HG02763 (cell line): Measurements from ENCODE around the gene POC1B.
"Not testable (repeated sequence)": the region's sequence is repeated elsewhere in the genome, so short reads cannot be mapped to it uniquely, and the experiment has no call there.

Experiments
- ATAC-seq: cut with Tn5 transposase; IDR thresholded peaks from one replicate; pipeline ENCODE4 v1.9.1; 2021; ENCODE audit warnings: mild to moderate bottlenecking, moderate library complexity; ENCODE audit not compliant: unreplicated experiment

Gene POC1B

DNA sequence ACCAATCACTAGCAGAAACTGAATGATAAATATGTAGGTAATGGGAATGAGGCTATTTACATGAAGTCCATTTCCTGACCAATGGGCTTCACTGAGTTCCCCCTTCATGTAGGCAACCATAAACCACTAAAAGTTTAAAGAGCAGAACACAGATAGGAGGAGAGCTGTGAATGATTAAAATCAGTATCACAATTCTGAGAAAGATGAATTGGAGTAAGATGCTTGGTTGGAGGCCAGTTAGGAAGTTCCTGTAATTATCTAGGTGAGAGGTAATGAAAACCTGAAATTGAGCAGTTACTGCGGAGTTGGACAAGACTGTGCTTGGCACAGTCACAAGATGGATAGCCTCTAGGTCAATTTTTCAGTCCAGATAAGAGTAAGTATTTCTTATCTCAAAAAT, 57.8 kb downstream of the POC1B start:
- no peak for ATAC-seq

DNA sequence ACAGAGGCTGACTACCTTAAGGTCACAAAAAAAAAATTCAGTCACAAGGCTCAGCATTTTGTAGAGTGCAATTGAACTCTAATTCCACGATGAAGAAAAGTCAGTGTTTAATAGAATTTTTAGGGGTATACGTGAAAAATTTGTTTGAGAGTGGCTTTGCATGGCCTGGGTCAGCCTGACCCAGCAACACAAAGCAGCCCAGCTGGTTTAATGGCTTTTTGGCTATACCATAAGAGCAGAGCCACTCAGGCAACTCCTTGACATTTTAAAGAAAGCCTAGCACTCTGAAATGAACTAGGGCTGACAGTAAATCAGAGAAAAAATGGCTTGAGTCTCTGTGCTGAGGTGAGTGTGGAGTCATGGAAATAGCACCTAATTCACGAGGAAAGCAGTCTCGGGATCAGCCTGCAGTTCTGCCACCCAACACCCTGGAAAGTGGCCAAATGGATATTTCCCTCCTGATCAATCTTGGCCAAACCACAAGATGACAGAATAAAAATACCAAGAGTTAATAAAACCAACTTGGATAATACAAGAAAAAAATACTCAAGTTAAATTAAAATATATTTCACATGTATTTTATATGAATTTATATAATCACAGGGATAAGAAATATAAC, 60.8 kb downstream of the POC1B start:
- no peak for ATAC-seq

DNA sequence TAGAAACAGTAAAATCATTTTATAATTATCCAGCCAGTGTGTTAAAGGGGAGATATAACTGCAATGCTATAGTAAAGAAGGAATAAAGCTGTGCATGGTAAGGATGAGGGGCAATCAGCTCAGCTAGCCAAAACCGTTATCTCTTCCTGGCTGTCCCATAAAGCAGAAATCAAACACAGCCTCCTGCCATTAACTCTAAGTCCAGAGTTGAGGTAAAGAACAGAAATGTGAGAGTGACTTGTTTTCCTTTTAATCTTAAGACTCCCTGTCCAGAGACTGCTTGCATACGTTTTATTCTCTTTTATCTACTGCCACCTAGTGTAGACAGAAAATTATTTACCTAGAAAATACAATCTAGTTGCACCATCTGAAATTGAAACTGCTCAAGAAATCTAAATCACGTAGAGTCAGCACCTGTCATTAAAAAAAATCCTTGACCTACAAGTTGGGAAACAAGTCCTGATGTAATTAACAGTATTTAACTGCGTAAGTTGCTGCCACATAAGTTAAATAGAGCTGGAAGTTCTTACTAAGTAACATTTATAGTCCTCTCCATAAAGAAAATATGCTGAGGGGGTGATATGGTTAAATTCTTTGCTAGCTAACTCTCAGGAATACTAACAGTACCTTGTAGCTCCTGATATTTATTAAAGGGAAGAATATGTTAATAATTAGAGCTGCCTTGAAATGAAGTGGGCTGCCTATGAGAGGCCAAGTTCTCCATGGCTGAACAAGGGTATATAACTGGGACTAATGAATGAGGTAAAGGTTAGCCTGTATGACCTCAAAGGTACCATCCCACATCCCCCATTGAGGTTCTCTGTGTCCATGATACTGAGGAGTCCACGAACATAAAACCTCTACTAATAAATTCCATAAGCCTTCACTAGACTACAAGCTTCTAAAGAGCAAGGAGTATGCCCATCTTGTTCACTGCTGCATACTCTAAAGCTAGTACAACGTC, 63.9 kb downstream of the POC1B start:
- ATAC-seq, result peak; percentile 81

DNA sequence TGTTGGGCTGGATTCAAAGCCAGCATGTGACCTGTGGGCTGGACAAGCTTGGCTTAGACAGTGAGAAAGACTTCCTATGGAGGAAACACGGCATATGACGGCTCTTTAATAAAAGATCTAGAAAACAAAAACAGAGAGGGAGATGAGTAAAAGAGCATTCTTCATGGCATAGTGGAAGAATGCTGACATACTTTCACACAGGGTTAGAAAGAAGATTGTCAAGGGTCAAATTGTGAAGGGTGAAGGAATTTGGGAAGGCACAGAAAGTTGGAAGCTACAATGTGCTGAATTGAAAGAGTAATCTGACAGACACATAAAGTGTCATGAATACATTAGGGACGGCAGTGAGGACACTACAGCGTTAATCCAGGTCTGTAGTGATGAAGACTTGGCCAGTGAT, 64.7 kb downstream of the POC1B start:
- no peak for ATAC-seq

DNA sequence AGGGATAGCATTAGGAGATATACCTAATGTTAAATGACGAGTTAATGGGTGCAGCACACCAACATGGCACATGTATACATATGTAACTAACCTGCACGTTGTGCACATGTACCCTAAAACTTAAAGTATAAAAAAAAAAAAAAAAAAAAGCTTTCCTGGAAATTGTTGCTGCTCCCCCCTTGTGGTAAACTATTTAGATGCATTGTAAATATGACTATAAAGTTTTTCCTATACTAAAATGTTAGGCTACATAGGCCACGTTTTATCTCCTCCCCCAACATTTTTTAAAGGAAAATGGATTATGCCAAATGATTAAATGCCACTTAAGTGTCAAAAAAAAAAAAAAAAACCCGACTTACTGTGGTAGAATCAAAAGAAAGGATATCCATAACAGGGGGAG, 66.6 kb downstream of the POC1B start:
- not testable (repeated sequence) for ATAC-seq

DNA sequence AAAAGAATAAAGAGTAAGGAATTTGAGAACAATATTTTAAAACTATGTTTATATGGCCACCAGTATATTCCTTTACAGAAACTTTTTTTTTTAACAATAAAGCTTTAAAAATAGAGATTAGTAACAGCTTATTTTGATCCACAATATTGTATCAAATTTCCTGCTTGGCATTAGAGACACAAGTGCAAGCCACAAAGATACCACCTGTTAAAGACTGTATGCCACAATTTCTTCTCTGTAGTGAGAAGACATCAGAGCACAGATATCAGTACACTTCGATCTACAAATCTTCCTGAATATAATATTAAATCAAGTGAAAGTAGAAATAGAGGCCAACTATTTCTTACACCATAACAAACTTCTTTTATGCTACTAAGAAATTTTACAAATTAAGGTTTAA, 69.3 kb downstream of the POC1B start:
- ATAC-seq, result no peak

DNA sequence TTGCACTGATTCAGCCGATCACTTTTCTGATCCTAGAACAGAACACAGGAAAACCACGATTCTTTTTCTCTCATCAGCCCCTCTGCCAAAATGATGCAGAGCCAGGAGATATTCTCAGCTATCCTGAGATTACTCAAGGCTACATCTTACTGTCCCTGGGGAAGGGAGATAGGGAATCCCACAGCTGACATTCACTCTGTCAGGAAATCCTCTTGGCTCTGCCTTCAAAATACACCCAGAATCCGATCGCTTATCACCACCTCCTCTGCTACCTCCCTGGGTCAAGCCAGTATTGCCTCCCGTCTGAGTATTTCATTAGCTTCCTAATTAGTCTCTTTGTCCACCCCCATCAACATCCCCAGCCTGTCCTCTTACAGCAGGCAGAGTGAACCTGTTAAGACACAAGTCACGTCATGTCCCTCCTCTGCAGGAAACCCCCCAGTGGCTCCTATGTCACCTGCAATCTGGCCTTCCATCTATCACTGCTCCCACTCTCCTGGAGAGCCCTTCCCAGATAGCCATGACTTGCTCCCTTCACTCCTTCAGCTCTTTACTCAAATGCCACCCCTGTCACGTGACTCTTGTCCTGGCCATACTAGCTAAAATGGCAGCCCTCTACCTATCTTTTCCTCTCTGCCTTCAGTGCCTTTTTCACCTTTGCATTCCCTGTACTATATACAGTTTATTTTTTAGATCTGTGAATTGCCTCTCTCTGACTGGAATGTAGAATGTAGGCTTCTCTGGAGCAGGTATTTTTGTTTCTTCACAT, 71.6 kb downstream of the POC1B start:
- no peak for ATAC-seq

DNA sequence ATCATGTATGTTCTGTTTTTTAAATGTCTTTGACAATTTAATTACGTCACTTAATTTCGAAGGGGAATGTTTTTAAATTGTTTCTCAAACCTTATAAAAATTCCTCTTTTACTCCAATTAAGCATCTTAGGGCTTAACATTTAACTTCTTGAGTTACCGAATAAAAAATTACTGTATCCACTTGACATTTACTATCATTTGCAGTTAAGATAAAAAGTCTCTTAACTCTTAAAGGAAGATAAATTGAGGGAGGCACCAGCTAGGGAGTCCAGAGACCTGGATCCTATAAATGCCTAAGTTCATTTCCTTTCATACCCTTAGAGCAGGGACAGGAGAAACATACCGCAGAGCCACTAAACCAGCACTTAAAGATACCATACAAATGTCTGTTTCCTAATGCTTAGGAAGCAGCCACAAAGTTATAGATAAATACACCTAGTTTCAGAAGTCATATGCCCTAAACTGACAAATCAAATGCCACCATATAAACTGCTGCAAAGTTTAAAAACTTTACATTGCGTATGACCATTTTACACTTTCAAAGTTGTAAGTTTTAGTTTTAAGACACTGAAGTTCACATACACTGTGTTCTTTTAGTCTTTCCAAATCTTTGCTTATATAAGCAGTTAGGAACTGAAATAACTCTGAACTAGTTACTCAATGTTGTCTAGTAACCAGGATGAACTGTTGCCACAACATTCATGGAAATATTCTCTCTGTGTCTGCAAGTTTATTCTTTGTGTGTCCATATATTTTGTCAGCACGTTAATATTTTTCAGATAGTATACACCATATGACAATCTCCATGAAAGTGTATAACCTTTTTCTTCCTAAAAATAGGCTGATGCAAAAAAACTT, 72.5 kb downstream of the POC1B start:
- no peak for ATAC-seq

DNA sequence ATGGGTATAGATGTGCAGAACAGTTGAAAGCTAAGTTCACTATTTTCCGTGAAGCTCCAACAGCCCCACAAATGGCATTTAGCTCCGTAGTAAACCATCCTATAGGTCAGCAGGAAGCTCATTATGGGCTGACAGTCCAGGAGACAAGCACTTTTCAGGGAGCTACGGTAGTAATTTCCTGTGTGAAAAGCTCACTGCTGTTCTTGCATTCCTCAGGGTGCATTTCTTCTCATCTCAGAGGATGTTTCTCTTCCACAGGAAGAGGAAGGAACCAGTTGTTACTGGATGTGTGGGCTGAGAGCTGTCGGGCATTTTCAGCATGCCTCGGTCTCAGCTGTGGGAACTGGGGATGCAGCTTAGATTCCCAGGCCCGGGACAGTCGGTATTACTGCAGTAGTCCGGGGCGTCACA, 74.0 kb downstream of the POC1B start:
- no peak for ATAC-seq

DNA sequence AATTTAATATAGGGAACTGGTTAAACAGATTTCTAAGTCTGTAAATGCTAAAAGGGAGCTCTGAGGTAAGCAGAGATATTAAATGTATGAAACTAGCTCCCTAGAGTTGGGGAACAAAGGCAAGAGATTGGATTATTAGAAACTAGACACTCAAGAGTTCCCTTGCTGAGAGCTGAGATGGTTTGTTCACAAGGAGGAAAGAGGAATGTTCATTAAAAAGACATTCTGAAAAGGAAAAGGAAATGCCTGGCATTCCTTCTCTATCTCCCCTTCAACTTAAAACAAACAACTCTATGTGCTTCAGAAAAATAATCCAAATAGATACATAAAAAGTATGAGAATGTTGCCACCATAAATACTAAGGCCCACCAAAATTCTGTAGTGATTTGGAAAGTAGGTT, 74.9 kb downstream of the POC1B start:
- ATAC-seq, result no peak

DNA sequence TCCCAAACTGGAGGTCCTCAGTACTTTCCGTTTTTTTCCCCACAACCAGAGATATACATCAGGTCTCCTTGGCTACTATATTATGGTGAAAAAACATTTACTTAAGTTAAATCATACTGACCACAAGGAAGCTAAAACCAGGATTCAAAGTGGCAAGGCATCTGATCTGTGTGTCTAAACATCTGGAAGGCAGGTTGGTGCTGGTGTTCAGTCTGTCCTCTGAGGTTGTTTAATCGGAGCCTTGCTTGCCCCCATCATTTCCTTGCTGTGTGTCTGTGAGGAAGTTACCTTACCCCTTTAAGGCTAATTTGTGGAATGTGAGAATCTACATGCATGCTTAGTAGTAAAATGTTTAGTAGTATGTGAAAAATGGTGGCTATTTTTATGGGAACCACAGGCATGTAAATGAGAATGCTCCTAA, 76.9 kb downstream of the POC1B start:
- ATAC-seq, result no peak

DNA sequence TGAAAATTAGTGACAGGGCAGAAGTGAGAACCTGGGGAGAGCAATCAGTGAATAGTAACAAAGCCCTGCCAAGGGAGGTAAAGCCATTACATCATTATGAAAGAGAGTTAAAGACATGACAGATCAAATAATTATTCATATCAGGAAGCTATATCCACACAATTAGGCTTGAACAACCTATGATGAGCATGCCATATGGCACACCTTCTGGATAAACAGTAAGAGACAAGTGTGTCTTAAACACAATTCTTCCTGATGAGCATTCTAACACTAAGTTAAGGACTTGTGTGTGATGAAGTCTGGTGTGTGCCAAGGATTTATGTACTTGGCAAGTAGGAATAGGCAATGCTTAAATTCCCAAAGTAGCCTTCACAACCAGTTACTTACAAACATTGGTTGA, 77.3 kb downstream of the POC1B start:
- no peak for ATAC-seq

DNA sequence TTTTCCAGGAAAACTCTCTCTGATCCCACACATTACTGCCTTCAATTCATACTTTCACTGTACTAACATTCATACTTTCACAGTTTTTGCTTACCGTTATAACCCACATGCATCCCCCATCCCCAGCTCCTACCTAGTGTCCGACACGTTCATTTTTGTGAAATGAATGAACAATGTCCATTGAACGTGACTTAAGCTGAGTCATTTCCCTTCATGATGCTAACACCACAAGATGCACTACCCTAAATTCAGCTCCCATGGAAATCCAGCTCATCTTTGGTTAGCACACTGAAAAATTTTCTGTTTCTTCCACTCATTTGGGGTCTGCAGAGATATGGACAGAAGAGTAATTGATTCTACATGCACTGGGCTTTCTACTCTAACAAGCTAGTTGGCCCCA, 85.9 kb downstream of the POC1B start:
- no peak for ATAC-seq

DNA sequence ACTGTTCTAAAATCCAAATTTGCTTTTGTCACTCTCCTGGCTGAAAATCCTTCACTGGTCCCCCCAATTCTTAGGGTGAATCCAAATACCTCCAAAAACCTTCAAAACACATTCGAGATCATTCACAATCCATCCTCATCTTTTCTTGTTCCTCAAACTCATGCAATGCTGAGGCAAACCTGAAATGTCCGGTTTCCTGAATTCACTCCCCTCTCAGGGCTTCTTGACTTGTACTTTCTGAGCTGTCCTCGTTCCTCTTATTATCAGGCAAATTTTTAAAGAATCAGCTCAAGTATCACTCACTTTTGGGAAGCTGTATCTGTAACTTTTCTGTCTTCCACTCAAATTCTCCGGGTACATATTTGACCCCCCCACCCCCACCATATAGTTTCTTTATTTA, 88.6 kb downstream of the POC1B start:
- no peak for ATAC-seq

DNA sequence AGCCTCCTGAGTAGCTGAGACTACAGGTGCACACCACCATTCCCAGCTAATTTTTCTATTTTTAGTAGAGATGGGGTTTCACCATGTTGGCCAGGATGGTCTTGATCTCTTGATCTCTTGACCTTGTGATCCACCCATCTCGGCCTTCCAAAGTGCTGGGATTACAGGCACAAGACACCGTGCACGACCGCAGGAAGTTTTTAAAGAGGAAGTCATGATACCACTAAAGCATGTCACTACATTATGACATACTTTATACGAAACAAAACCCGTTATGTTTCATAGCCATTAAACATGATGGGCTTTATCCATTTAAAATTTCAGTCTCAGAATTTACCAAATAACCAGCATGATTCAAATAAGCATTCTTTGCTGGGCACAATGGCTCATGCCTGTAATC, 89.8 kb downstream of the POC1B start:
- ATAC-seq, result no peak

DNA sequence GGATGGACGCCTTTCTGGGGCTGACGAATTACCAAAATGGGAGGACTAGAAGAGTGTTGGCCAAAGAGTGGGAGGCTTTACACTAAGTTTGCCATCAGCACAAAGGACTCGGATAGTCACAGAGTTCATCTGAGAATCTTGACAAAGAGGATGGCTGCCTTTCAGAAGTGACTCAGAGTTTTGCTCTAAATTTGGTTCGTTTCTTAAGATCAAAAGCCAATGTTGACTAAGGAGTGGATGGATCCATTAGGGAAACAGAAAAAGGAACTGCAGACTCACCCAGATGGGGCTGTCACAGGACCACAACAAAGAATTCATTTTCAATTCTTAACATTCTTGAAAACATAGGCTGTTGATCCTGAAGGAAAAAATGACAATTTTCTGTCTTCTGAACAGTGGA, 92.2 kb downstream of the POC1B start:
- ATAC-seq, result no peak

DNA sequence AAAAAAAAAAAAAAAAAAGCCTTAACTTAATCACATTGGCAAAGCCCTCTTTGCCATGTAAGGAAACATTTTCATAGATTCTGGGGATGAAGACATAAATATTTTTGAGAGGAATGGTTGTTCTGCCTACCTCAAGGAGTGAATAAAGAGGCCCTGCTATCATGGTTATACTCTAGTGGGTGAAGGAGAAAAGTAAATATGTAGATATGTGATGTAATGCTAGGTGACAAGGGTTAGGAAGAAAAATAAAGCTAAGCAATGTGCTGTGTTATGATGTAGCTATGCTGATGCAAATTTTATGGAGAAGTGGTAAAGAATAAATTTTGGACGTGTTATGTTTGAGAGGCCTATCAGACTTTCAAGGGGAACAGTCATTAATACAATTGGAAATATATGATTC, 93.5 kb downstream of the POC1B start:
- ATAC-seq, result no peak

DNA sequence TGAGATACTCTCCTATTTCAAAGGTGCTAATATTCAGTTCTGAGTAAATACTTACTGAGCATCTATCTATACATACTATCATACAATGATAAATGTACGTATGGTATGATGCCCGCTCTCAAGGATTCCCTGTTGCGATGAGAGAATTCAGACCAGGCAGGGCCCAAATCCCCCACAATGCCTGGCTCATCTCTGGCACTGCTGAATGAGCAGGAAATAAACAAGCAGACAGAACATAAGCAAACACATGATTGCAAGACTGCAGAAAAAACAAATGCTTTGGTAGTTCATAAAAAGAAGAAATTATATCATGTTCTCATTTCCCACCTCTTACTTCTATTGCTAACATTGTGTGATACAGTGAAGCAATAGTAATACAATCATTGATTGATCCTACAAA, 96.3 kb downstream of the POC1B start:
- ATAC-seq, result no peak

DNA sequence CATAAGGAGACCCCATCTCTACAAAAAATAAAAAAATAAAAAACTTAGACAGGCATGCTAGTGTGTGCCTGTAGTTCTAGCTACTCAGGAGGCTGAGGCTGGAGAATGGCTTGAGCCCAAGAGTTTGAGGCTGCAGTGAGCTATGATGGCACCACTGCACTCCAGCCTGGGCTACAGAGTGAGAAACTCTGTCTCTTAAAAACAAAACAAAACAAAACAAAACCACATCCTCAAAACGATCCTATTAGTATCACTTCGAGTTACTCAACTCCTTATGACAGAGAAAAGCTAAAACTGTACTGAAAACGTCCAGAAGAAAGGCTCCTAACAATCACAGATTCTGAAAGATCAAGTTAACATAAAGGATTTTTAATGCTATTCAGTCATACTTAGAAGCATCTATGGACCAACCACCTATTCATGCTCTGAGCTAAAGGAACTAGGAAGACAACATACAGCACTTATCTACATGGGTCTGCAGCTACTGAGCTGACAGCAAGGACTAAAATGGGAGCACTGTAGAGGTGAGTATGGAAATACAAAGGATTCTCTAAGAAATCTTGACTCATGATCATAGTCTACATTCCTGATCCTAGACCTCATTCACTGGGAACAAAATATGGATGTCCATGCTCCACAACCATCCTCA, 98.2 kb downstream of the POC1B start:
- ATAC-seq, result peak; percentile 89

DNA sequence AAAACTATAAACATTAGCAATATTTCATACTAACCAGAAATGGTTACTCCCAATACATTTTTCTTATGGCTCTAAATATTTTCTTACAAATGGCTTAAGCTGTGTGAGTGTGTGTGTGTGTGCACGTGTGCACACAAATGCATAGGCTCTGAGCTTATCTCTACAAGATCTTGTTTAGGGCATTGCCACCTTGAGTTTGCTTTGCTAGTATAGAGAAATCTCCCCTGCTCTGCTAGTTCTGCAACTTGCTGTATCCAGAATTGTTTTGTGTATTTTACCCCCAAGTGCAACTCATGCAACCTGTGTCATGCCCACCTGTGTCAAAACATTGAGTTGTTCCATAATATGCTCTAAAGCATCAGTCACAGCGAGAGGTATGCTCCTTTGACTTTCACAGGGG, 101.0 kb downstream of the POC1B start:
- no peak for ATAC-seq
